DND-41 (cell line): ENCODE measurements around the gene NOL9.

Source experiments
- ATAC-seq: fragments of 200-7000 bp; cut with Tn5 transposase; 3 replicates; pipeline ENCODE4 v1.9.1; 2021; ENCODE audit warnings: low read depth; ENCODE audit not compliant: insufficient read depth
- DNase-seq: peaks from one replicate; pipeline ENCODE4 v3.0.0-alpha.2; 2020
- H2AFZ ChIP-seq: 2 replicates; pipeline ENCODE4 v1.6.0; 2012; ENCODE audit warnings: low read depth, low read length
- H3K27ac ChIP-seq: 2 replicates; pipeline ENCODE4 v1.5.1; 2012; ENCODE audit warnings: low read length, inconsistent platforms
- H3K27me3 ChIP-seq: fragments of 200-600 bp; sonication (generic); 2 replicates; pipeline ENCODE4 v1.6.0; 2012; ENCODE audit warnings: low read length, mild to moderate bottlenecking, inconsistent platforms; ENCODE audit not compliant: insufficient read depth, poor library complexity
- H3K36me3 ChIP-seq: 2 replicates; pipeline ENCODE4 v1.5.1; 2012; ENCODE audit warnings: low read length, inconsistent platforms; ENCODE audit not compliant: insufficient read depth
- H3K4me1 ChIP-seq: 2 replicates; pipeline ENCODE4 v1.5.1; 2012; ENCODE audit warnings: mild to moderate bottlenecking, low read length; ENCODE audit not compliant: insufficient read depth
- H3K4me2 ChIP-seq: 2 replicates; pipeline ENCODE4 v1.6.0; 2012; ENCODE audit warnings: mild to moderate bottlenecking, moderate library complexity, low read length, inconsistent platforms; ENCODE audit not compliant: insufficient read depth
- H3K4me3 ChIP-seq, 2 experiments: fragments of 200-600 bp in 1 of 2; shearing (Covaris generic) in 1 of 2; 2 replicates each; pipeline ENCODE4 v1.5.1; 2012 to 2016; ENCODE audit warnings: inconsistent platforms in 2 of 2, low read length in 2 of 2, mild to moderate bottlenecking in 2 of 2, low read depth in 1 of 2, moderate library complexity in 1 of 2
- H3K79me2 ChIP-seq: 2 replicates; pipeline ENCODE4 v1.6.0; 2012; ENCODE audit warnings: low read length, inconsistent platforms; ENCODE audit not compliant: insufficient read depth
- H3K9ac ChIP-seq: 2 replicates; pipeline ENCODE4 v1.6.0; 2012; ENCODE audit warnings: low read depth, mild to moderate bottlenecking, inconsistent platforms, low read length, moderate library complexity
- H3K9me3 ChIP-seq: 2 replicates; pipeline ENCODE4 v1.5.1; 2012; ENCODE audit warnings: low read length, moderate library complexity, mild to moderate bottlenecking, inconsistent platforms; ENCODE audit not compliant: insufficient read depth, severe bottlenecking
- H4K20me1 ChIP-seq: 2 replicates; pipeline ENCODE4 v1.6.0; 2012; ENCODE audit warnings: low read length; ENCODE audit not compliant: insufficient read depth
- EZH2 ChIP-seq: IDR thresholded peaks from 3 replicates; pipeline ENCODE4 v1.6.1; 2012; ENCODE audit warnings: borderline replicate concordance, low read depth, mild to moderate bottlenecking, moderate library complexity, low read length, inconsistent platforms; ENCODE audit not compliant: severe bottlenecking
- TF ChIP-seq, protein P1 (sequence below): IDR thresholded peaks from 2 replicates; pipeline ENCODE4 v1.5.1; 2012; ENCODE audit warnings: borderline replicate concordance, low read length, moderate library complexity, mild to moderate bottlenecking; ENCODE audit not compliant: poor library complexity, severe bottlenecking; ENCODE audit errors: extremely low read depth

NOL9 gene

DNA sequence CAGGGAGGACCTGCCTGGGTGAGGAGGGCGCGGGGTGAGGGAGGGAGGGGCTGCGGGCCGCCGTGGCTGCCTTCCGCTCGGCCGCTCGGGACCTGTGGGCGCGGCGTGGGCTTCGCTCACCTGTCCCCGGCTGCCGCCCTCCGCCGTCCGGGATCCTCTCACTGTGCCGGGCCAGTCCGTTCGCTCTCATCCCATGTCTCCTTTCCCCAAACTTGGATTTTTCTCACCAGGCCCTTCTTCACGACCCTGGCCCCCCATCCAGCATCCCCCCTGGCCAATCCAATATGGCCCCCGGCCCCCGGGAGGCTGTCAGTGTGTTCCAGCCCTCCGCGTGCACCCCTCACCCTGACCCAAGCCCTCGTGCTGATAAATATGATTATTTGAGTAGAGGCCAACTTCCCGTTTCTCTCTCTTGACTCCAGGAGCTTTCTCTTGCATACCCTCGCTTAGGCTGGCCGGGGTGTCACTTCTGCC, 25.8 kb upstream of the NOL9 start:
- Histone ChIP-seq H3K79me2 (peaks cover 26% of the 10 kb centered on the region), H2AFZ (peak overlapping the region; percentile 77), H3K4me3 (peak overlapping the region; percentile 75 to 96; a peak in 3 of 4 replicates), H3K27me3 (no peaks in the 10 kb centered on the region), H3K9me3 (no peaks in the 10 kb centered on the region), H3K4me1 (peaks cover 31% of the 10 kb centered on the region), H3K4me2 (peak overlapping the region; percentile 100), H3K27ac (peak overlapping the region; percentile 68), H4K20me1 (peaks cover 20% of the 10 kb centered on the region), H3K36me3 (peaks cover 10% of the 10 kb centered on the region; the same call in 1 of the 2 replicates), H3K9ac (peak overlapping the region; percentile 75)
- DNase-seq = no peak
- TF ChIP-seq, protein P1, sequence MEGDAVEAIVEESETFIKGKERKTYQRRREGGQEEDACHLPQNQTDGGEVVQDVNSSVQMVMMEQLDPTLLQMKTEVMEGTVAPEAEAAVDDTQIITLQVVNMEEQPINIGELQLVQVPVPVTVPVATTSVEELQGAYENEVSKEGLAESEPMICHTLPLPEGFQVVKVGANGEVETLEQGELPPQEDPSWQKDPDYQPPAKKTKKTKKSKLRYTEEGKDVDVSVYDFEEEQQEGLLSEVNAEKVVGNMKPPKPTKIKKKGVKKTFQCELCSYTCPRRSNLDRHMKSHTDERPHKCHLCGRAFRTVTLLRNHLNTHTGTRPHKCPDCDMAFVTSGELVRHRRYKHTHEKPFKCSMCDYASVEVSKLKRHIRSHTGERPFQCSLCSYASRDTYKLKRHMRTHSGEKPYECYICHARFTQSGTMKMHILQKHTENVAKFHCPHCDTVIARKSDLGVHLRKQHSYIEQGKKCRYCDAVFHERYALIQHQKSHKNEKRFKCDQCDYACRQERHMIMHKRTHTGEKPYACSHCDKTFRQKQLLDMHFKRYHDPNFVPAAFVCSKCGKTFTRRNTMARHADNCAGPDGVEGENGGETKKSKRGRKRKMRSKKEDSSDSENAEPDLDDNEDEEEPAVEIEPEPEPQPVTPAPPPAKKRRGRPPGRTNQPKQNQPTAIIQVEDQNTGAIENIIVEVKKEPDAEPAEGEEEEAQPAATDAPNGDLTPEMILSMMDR = no peak
- no peak for TF ChIP-seq EZH2
- ATAC-seq = peak; percentile 55

DNA sequence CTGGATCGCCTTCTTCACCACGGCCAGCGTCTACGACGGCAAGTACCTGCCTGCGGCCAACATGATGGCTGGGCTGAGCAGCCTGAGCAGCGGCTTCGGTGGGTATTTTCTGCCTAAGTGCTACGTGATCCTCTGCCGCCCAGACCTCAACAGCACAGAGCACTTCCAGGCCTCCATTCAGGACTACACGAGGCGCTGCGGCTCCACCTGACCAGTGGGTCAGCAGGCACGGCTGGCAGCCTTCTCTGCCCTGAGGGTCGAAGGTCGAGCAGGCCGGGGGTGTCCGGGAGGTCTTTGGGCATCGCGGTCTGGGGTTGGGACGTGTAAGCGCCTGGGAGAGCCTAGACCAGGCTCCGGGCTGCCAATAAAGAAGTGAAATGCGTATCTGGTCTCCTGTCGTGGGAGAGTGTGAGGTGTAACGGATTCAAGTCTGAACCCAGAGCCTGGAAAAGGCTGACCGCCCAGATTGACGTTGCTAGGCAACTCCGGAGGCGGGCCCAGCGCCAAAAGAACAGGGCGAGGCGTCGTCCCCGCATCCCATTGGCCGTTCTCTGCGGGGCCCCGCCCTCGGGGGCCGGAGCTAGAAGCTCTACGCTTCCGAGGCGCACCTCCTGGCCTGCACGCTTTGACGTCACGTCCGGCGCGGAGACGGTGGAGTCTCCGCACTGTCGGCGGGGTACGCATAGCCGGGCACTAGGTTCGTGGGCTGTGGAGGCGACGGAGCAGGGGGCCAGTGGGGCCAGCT, 25.2 kb upstream of the NOL9 start, which contains the start of gene ZBTB48:
Gene ZBTB48, plus strand, starts transcription at position 621 of the 745 bp plus-strand sequence. CDS start 616 bp downstream, outside the sequence.
- Histone ChIP-seq H3K4me3 (peak within 1 kb of the TSS; percentile 75 to 96; a peak in 3 of 4 replicates), H3K27ac (peak within 1 kb of the TSS; percentile 68), H3K36me3 (peaks cover 10% of the 10 kb centered on the region; the same call in 1 of the 2 replicates), H3K4me2 (peak within 1 kb of the TSS; percentile 100), H4K20me1 (peaks cover 16% of the 10 kb centered on the region), H2AFZ (peak within 1 kb of the TSS; percentile 77), H3K79me2 (peaks cover 26% of the 10 kb centered on the region), H3K4me1 (peaks cover 31% of the 10 kb centered on the region), H3K27me3 (no peaks in the 10 kb centered on the region), H3K9ac (peak within 1 kb of the TSS; percentile 75), H3K9me3 (no peaks in the 10 kb centered on the region)
- DNase-seq = peak; percentile 97
- ATAC-seq = peak; percentile 99
- TF ChIP-seq, protein P1 = no peak
- no peak for TF ChIP-seq EZH2

- peak overlapping the region in 1 of 2 experiments; percentile 96; a peak in 1 of 4 replicates for H3K4me3 ChIP-seq
- H3K79me2 ChIP-seq = peaks cover 26% of the 10 kb centered on the region
- H3K9ac ChIP-seq = peak overlapping the region; percentile 75; the same call in 1 of the 2 replicates
- no peak for TF ChIP-seq EZH2
- TF ChIP-seq, protein P1 = no peak
- H3K36me3 ChIP-seq = peaks cover 10% of the 10 kb centered on the region; the same call in 1 of the 2 replicates
- peaks cover 12% of the 10 kb centered on the region for H4K20me1 ChIP-seq
- no peaks in the 10 kb centered on the region for H3K27me3 ChIP-seq
- peak overlapping the region; percentile 76 for H2AFZ ChIP-seq
- H3K4me1 ChIP-seq = peaks cover 31% of the 10 kb centered on the region
- H3K27ac ChIP-seq = peak overlapping the region; percentile 67
- DNase-seq (no peak), ATAC-seq (no peak)
- H3K4me2 ChIP-seq = peak overlapping the region; percentile 100
- H3K9me3 ChIP-seq = no peaks in the 10 kb centered on the region
These were observed 24.5 kb upstream of the NOL9 start for GRCh38 chr1:6578624-6579373.
